ENCODE results near the gene LRRN4.

- TF ChIP-seq POLR2A (IDR thresholded peaks at IDR 0.05), result no peak
- TF ChIP-seq, protein P1, sequence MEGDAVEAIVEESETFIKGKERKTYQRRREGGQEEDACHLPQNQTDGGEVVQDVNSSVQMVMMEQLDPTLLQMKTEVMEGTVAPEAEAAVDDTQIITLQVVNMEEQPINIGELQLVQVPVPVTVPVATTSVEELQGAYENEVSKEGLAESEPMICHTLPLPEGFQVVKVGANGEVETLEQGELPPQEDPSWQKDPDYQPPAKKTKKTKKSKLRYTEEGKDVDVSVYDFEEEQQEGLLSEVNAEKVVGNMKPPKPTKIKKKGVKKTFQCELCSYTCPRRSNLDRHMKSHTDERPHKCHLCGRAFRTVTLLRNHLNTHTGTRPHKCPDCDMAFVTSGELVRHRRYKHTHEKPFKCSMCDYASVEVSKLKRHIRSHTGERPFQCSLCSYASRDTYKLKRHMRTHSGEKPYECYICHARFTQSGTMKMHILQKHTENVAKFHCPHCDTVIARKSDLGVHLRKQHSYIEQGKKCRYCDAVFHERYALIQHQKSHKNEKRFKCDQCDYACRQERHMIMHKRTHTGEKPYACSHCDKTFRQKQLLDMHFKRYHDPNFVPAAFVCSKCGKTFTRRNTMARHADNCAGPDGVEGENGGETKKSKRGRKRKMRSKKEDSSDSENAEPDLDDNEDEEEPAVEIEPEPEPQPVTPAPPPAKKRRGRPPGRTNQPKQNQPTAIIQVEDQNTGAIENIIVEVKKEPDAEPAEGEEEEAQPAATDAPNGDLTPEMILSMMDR (IDR thresholded peaks at IDR 0.05), result no peak
These were observed 39.8 kb downstream of the LRRN4 start for GRCh38 chr20:6014017-6014416.
